GM12872 (cell line): ENCODE measurements around the gene TTC22.

Experiments used
- CTCF ChIP-seq: IDR thresholded peaks from 3 replicates; pipeline ENCODE4 v1.5.1; 2011; ENCODE audit warnings: low read depth, mild to moderate bottlenecking, low read length, moderate library complexity; ENCODE audit not compliant: insufficient read depth

TTC22 gene

GRCh38 chr1:54787604-54788003 is 13.5 kb downstream of the TTC22 start:
- no peak for TF ChIP-seq CTCF

- no peak for TF ChIP-seq CTCF
Observed at GRCh38 chr1:54786778-54787177, 14.3 kb downstream of the TTC22 start.

GRCh38 chr1:54784066-54784465 is 17.1 kb downstream of the TTC22 start:
- no peak for TF ChIP-seq CTCF

- no peak for TF ChIP-seq CTCF
Observed at GRCh38 chr1:54782588-54782987, 18.5 kb downstream of the TTC22 start.

GRCh38 chr1:54782156-54782555 is 19.0 kb downstream of the TTC22 start:
- TF ChIP-seq CTCF = no peak

- no peak for TF ChIP-seq CTCF
Observed at GRCh38 chr1:54781023-54781723, 19.9 kb downstream of the TTC22 start.

GRCh38 chr1:54777431-54777830 is 23.7 kb downstream of the TTC22 start:
- TF ChIP-seq CTCF = no peak
